Measurements from ENCODE around the gene ATOH8.

DNA sequence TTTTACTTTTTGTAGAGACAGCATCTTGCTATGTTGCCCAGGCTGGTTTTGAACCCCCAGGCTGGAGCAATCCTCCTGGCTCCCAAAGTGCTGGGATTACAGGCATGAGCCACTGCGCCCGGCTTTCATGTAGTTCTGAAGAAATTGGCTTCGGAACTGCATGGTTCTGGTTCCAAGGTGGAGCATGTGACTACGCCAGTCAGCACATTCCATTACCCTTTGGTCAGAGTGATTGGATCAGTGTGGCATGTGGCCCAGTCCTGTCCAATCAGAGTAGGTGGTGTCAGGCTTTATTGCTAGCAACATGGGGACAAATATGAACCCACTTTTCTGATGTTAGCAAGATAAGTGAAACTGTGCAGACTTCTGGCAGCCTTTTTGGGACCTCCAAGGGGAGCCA is 16.3 kb upstream of the ATOH8 start:
- TF ChIP-seq RCOR1 (IDR thresholded peaks at IDR 0.05; ENCODE audit: low read length) (no peak), CHD2 (IDR thresholded peaks at IDR 0.05; ENCODE audit: low read length, partially characterized antibody) (no peak), TCF12 (IDR thresholded peaks at IDR 0.05) (peak; percentile 61), EZH2phosphoT487 (IDR thresholded peaks at IDR 0.05; ENCODE audit: borderline replicate concordance, low read depth) (no peak), GATA2 (CRISPR knock-in tag; IDR thresholded peaks at IDR 0.05) (no peak), RFX5 (IDR thresholded peaks at IDR 0.05; ENCODE audit: low read length) (no peak), EP300 (IDR thresholded peaks at IDR 0.05; ENCODE audit: borderline replicate concordance in 1 of 2, low read depth in 1 of 2, low read length in 1 of 2) (0 out of 4 replicates have a peak, but pooled peaks of 1 of the 2 experiments have one; percentile 31)
- TF ChIP-seq, protein P1, sequence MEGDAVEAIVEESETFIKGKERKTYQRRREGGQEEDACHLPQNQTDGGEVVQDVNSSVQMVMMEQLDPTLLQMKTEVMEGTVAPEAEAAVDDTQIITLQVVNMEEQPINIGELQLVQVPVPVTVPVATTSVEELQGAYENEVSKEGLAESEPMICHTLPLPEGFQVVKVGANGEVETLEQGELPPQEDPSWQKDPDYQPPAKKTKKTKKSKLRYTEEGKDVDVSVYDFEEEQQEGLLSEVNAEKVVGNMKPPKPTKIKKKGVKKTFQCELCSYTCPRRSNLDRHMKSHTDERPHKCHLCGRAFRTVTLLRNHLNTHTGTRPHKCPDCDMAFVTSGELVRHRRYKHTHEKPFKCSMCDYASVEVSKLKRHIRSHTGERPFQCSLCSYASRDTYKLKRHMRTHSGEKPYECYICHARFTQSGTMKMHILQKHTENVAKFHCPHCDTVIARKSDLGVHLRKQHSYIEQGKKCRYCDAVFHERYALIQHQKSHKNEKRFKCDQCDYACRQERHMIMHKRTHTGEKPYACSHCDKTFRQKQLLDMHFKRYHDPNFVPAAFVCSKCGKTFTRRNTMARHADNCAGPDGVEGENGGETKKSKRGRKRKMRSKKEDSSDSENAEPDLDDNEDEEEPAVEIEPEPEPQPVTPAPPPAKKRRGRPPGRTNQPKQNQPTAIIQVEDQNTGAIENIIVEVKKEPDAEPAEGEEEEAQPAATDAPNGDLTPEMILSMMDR (IDR thresholded peaks at IDR 0.05), result no peak
- TF ChIP-seq, protein P2, sequence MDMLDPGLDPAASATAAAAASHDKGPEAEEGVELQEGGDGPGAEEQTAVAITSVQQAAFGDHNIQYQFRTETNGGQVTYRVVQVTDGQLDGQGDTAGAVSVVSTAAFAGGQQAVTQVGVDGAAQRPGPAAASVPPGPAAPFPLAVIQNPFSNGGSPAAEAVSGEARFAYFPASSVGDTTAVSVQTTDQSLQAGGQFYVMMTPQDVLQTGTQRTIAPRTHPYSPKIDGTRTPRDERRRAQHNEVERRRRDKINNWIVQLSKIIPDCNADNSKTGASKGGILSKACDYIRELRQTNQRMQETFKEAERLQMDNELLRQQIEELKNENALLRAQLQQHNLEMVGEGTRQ (IDR thresholded peaks at IDR 0.05; ENCODE audit: borderline replicate concordance, low read depth, low read length), result no peak
- TF ChIP-seq, protein P3, sequence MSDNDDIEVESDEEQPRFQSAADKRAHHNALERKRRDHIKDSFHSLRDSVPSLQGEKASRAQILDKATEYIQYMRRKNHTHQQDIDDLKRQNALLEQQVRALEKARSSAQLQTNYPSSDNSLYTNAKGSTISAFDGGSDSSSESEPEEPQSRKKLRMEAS (IDR thresholded peaks at IDR 0.05; ENCODE audit: low read depth), result peak; percentile 90
- TF ChIP-seq, protein P4, sequence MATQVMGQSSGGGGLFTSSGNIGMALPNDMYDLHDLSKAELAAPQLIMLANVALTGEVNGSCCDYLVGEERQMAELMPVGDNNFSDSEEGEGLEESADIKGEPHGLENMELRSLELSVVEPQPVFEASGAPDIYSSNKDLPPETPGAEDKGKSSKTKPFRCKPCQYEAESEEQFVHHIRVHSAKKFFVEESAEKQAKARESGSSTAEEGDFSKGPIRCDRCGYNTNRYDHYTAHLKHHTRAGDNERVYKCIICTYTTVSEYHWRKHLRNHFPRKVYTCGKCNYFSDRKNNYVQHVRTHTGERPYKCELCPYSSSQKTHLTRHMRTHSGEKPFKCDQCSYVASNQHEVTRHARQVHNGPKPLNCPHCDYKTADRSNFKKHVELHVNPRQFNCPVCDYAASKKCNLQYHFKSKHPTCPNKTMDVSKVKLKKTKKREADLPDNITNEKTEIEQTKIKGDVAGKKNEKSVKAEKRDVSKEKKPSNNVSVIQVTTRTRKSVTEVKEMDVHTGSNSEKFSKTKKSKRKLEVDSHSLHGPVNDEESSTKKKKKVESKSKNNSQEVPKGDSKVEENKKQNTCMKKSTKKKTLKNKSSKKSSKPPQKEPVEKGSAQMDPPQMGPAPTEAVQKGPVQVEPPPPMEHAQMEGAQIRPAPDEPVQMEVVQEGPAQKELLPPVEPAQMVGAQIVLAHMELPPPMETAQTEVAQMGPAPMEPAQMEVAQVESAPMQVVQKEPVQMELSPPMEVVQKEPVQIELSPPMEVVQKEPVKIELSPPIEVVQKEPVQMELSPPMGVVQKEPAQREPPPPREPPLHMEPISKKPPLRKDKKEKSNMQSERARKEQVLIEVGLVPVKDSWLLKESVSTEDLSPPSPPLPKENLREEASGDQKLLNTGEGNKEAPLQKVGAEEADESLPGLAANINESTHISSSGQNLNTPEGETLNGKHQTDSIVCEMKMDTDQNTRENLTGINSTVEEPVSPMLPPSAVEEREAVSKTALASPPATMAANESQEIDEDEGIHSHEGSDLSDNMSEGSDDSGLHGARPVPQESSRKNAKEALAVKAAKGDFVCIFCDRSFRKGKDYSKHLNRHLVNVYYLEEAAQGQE (IDR thresholded peaks at IDR 0.05; ENCODE audit: low read depth, low read length), result no peak

Measured in SK-N-SH (cell line).